Measurements from ENCODE around the gene ARF1. TPM values are rescaled to one million over a fixed set of nuclear protein-coding genes. Genes with fewer than 3 reads are reported as not detected.

The ARF1 gene
- total RNA-seq, 1 donor from 2014 or later = 447 TPM

DNA sequence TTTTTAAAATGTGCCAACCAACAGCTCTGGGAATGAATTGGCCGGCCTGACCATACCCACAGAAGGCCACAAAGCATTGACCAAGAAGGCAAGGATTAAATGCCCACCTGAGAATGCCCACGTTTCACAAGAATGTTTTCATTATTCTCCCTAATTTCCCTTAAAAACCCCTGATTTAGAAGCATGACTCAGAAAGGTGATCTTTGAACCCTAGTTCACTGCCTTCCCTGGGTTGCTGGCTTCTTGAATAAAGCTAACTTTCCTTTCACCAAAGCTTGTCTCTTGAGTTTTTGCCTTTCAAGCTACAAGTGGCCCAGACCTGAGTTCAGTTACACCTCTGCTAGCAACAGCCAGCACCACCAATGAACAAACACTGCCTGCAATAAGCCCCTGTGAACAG lies 41.0 kb downstream of the ARF1 start:
- no peaks in the 10 kb centered on the region for H3K9me3 ChIP-seq
- H3K4me3 ChIP-seq = no peak overlapping the region
- no peak for DNase-seq (ENCODE audit: low spot score in 2 of 2)
- no peak overlapping the region for H3K27ac ChIP-seq
- intact Hi-C loops (cut with DNase I) = no loop called here
- H3K4me1 ChIP-seq = no peaks in the 10 kb centered on the region
- no peaks in the 10 kb centered on the region for H3K27me3 ChIP-seq
- TF ChIP-seq CTCF (IDR thresholded peaks at IDR 0.05) = no peak
- H3K36me3 ChIP-seq = no peaks in the 10 kb centered on the region

DNA sequence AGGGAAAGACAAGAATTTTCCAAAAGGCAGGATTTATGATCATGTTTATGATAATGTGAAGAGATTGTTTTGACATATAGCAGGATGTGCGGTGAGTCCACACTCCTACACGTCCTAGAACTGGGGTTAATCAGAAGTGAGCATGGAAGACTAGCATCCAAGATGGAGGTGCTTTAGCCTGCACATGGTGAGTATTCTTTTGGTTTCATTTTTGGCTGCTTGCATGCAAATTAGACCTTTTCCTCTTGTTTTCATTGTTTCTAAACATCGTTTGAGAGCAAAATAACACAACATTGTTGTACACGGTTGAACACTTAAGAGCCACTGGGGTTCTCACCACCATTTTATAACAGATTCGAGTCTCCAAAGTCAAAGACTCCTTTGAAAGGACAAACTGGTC lies 42.7 kb downstream of the ARF1 start:
- DNase-seq (ENCODE audit: low spot score in 2 of 2) = no peak
- intact Hi-C loops (cut with DNase I) = no loop called here
- no peak for TF ChIP-seq CTCF (IDR thresholded peaks at IDR 0.05)
- H3K27ac ChIP-seq = no peak overlapping the region
- no peaks in the 10 kb centered on the region for H3K4me1 ChIP-seq
- no peaks in the 10 kb centered on the region for H3K36me3 ChIP-seq
- H3K9me3 ChIP-seq = no peaks in the 10 kb centered on the region
- no peaks in the 10 kb centered on the region for H3K27me3 ChIP-seq
- H3K4me3 ChIP-seq = no peak overlapping the region

GRCh38 chr1:228131766-228132165 lies 49.3 kb downstream of the ARF1 start:
- DNase-seq (ENCODE audit: low spot score in 2 of 2) = no peak
- Histone ChIP-seq H3K4me1 (no peaks in the 10 kb centered on the region), H3K27ac (no peak overlapping the region), H3K9me3 (no peaks in the 10 kb centered on the region), H3K4me3 (no peak overlapping the region), H3K27me3 (no peaks in the 10 kb centered on the region), H3K36me3 (no peaks in the 10 kb centered on the region)
- intact Hi-C loops (cut with DNase I) = loop anchor here (2.0 to 5.0 kb wide), 2 partner anchors 36 to 383 kb away; partner anchors contain the start of gene IBA57
- TF ChIP-seq CTCF (IDR thresholded peaks at IDR 0.05) = no peak

- Histone ChIP-seq H3K27ac (no peak overlapping the region), H3K27me3 (no peaks in the 10 kb centered on the region), H3K4me1 (peaks cover 0 to 2% of the 10 kb centered on the region in 2 donors), H3K4me3 (no peak overlapping the region), H3K36me3 (no peaks in the 10 kb centered on the region), H3K9me3 (no peaks in the 10 kb centered on the region)
- no peak for DNase-seq (ENCODE audit: low spot score in 2 of 2)
- TF ChIP-seq CTCF (IDR thresholded peaks at IDR 0.05) = no peak
- intact Hi-C loops (cut with DNase I) = loop anchor here (5.0 kb wide), 1 partner anchor 33 kb away; the partner anchor contains the start of gene IBA57
These were observed 52.1 kb downstream of the ARF1 start for GRCh38 chr1:228134591-228134990.

DNA sequence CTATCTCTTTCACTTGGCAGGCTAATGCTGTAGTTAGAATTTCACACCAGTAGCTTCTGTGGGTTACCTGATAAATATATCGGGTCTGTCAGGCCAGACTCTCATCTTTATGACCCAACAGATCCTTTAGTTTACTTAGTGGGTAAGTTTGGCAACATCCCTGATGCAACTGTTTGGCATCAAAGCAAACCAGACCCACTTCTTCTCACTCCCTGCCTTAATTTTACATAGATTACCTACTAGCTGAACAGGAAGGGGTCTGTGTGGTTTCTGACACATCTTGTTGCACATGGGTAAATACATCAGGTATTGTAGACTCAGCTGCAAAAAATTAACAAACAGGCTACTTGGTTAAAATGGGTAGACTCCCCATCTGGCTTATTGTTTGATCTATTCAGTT lies 54.4 kb downstream of the ARF1 start:
- Histone ChIP-seq H3K9me3 (no peaks in the 10 kb centered on the region), H3K27me3 (no peaks in the 10 kb centered on the region), H3K4me1 (peaks cover 9 to 10% of the 10 kb centered on the region in 2 donors), H3K27ac (no peak overlapping the region), H3K4me3 (no peak overlapping the region), H3K36me3 (peaks cover 0 to 5% of the 10 kb centered on the region in 2 donors)
- no peak for DNase-seq (ENCODE audit: low spot score in 2 of 2)
- intact Hi-C loops (cut with DNase I) = no loop called here
- no peak for TF ChIP-seq CTCF (IDR thresholded peaks at IDR 0.05)

DNA sequence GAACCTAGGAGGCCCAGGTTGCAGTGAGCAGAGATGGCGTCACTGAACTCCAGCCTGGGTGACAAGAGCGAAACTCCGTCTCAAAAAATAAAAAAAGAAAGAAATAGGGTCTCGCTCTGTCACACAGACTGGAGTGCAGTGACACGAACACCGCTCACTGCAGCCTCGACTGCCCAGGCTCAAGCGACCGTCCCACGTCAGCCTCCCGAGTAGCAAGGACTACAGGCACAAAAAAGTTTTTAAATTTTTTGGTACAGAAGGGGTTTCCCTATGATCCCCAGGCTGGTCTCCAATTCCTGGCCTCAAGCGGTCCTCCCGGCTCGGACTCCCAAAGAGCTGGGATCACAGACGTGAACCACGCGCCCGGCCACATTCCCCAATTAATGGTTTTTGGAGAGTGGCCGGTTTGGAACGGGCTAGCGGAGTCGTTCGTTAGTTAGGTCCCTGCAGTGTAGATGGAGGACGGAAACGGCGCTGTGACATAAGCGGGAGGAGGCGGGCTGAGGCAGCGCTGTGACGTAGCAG lies 57.0 kb downstream of the ARF1 start:
- intact Hi-C loops (cut with DNase I) = no loop called here
- peak overlapping the region; percentile 90 to 96 for H3K27ac ChIP-seq
- DNase-seq (ENCODE audit: low spot score in 2 of 2) = no peak
- H3K4me1 ChIP-seq = peaks cover 18 to 32% of the 10 kb centered on the region in 2 donors
- H3K9me3 ChIP-seq = no peaks in the 10 kb centered on the region
- no peaks in the 10 kb centered on the region for H3K27me3 ChIP-seq
- peaks cover 2 to 7% of the 10 kb centered on the region in 2 donors for H3K36me3 ChIP-seq
- H3K4me3 ChIP-seq = peak overlapping the region; percentile 79 to 92
- TF ChIP-seq CTCF (IDR thresholded peaks at IDR 0.05) = no peak
